HepG2 (cell line): ENCODE results near the gene AUTS2. TPM values are rescaled to one million over a fixed set of nuclear protein-coding genes. Genes with fewer than 3 reads are reported as not detected.

Source experiments
- ATAC-seq: fragments of 200-7000 bp; cut with Tn5 transposase; 3 replicates; pipeline ENCODE4 v1.9.1; 2020; ENCODE audit warnings: mild to moderate bottlenecking, moderate library complexity
- BruUV-seq: library from RNA; stranded (reverse); fragments of 400-500 nt; replicated peaks from 2 replicates; lab custom pipeline; 2021; lab: Mats Ljungman, UMichigan
- CTCF ChIA-PET: fragments of 300-600 bp; formaldehyde crosslinking; extraction: SDS; loops from one replicate; lab custom pipeline; 2021; ENCODE audit warnings: low total read pairs, inconsistent platforms, low intra/inter-chr PET ratio; lab: Yijun Ruan, JAX
- POLR2A ChIA-PET: fragments of 350-600 bp; sonication (Branson Sonifier 250); formaldehyde crosslinking; loops from one replicate; lab custom pipeline; 2020; ENCODE audit warnings: antibody characterized with exemption, inconsistent platforms; lab: Yijun Ruan, JAX
- DNase-seq: peaks from one replicate; pipeline ENCODE4 v3.0.0-alpha.2; 2015; ENCODE audit warnings: low spot score
- FAIRE-seq: peaks from 3 replicates; lab custom pipeline; 2011; peaks lifted over from hg19 to GRCh38; lab: Jason Lieb, UNC
- H2AFZ ChIP-seq: one replicate; pipeline ENCODE4 v1.6.1; 2011; ENCODE audit warnings: low read length, inconsistent platforms
- H3K27ac ChIP-seq: fragments of 300-600 bp; 3 replicates; pipeline ENCODE4 v1.8.0; 2011; ENCODE audit warnings: mixed run types, mild to moderate bottlenecking, mixed read lengths, low read length, inconsistent platforms; ENCODE audit not compliant: insufficient read depth; ENCODE audit errors: extremely low read length
- H3K27me3 ChIP-seq, 2 experiments: fragments of 200-600 bp in 1 of 2; 2 replicates in 1 of 2; 3 replicates in 1 of 2; pipeline versions ENCODE4 v1.6.0 to v1.8.0; 2011; ENCODE audit warnings: low read length in 2 of 2, mild to moderate bottlenecking in 2 of 2, moderate library complexity in 2 of 2, inconsistent platforms in 1 of 2; ENCODE audit not compliant: insufficient read depth in 2 of 2, control insufficient read depth in 1 of 2
- H3K36me3 ChIP-seq, 2 experiments: fragments of 200-600 bp in 1 of 2; replicated peaks in 1 of 2; 2 replicates in 1 of 2; 3 replicates in 1 of 2; pipeline versions ENCODE4 v1.5.1 to v1.8.0; 2011; ENCODE audit warnings: low read length in 2 of 2, inconsistent platforms in 1 of 2; ENCODE audit not compliant: insufficient read depth in 2 of 2, control insufficient read depth in 1 of 2
- H3K4me1 ChIP-seq: 2 replicates; pipeline ENCODE4 v1.5.1; 2012; ENCODE audit warnings: low read length, inconsistent platforms; ENCODE audit not compliant: insufficient read depth
- H3K4me2 ChIP-seq: 2 replicates; pipeline ENCODE4 v1.6.0; 2011; ENCODE audit warnings: low read depth, low read length, inconsistent platforms
- H3K4me3 ChIP-seq, 3 experiments: fragments of 200-600 bp in 1 of 3; sonication (generic), shearing (Covaris generic) in 1 of 3; replicated peaks in 1 of 3; 2 replicates each; pipeline ENCODE4 v1.5.1; 2011 to 2016; ENCODE audit warnings: low read length in 3 of 3, inconsistent platforms in 2 of 3, low read depth in 2 of 3, mild to moderate bottlenecking in 2 of 3, control low read depth in 1 of 3, mixed read lengths in 1 of 3; ENCODE audit not compliant: insufficient read depth in 1 of 3
- H3K79me2 ChIP-seq: one replicate; pipeline ENCODE4 v1.6.1; 2011; ENCODE audit warnings: low read length, inconsistent platforms; ENCODE audit not compliant: insufficient read depth
- H3K9ac ChIP-seq: 2 replicates; pipeline ENCODE4 v1.6.0; 2011; ENCODE audit warnings: mild to moderate bottlenecking, low read depth, low read length, inconsistent platforms; ENCODE audit not compliant: insufficient read depth
- H3K9me3 ChIP-seq: 2 replicates; pipeline ENCODE4 v1.5.1; 2012; ENCODE audit warnings: mild to moderate bottlenecking, low read length
- H4K20me1 ChIP-seq: 2 replicates; pipeline ENCODE4 v1.6.0; 2011; ENCODE audit warnings: inconsistent platforms, mild to moderate bottlenecking, low read length, moderate library complexity; ENCODE audit not compliant: insufficient read depth
- ADNP ChIP-seq: sonication (generic); formaldehyde crosslinking; IDR thresholded peaks from 2 replicates; pipeline ENCODE4 v1.4.0; 2020; ENCODE audit warnings: missing genetic modification reagents
- EEA1 ChIP-seq: sonication (generic); formaldehyde crosslinking; IDR thresholded peaks from 2 replicates; pipeline ENCODE4 v1.5.1; 2020; ENCODE audit warnings: mild to moderate bottlenecking, missing genetic modification reagents, borderline replicate concordance
- FOXM1 ChIP-seq: sonication (generic); formaldehyde crosslinking; IDR thresholded peaks from 2 replicates; pipeline ENCODE4 v1.5.0; 2020; ENCODE audit warnings: missing genetic modification reagents
- IKZF1 ChIP-seq: fragments of 450-650 bp; IDR thresholded peaks from 2 replicates; pipeline ENCODE4 v1.7.1; 2016
- NR3C1 ChIP-seq: sonication (generic); formaldehyde crosslinking; IDR thresholded peaks from 2 replicates; pipeline ENCODE4 v1.4.0; 2020; ENCODE audit warnings: missing genetic modification reagents
- SP2 ChIP-seq: sonication (generic); formaldehyde crosslinking; IDR thresholded peaks from 2 replicates; pipeline ENCODE4 v1.5.1; 2020; ENCODE audit warnings: mild to moderate bottlenecking, missing genetic modification reagents
- TCF12 ChIP-seq, 2 experiments: fragments of 450-650 bp in 1 of 2; sonication (generic) in 1 of 2; formaldehyde crosslinking in 1 of 2; IDR thresholded peaks; 2 replicates each; pipeline versions ENCODE4 v1.6.1 to v1.8.0; 2017 to 2022; ENCODE audit warnings: antibody characterized with exemption in 1 of 2, mild to moderate bottlenecking in 1 of 2, missing genetic modification reagents in 1 of 2, moderate library complexity in 1 of 2
- ZFX ChIP-seq: sonication (generic); formaldehyde crosslinking; IDR thresholded peaks from 2 replicates; pipeline ENCODE4 v1.4.0; 2020; ENCODE audit warnings: mild to moderate bottlenecking, low read depth, missing genetic modification reagents, moderate library complexity
- ZNF335 ChIP-seq: sonication (generic); formaldehyde crosslinking; IDR thresholded peaks from 2 replicates; pipeline ENCODE4 v1.4.0; 2020; ENCODE audit warnings: missing genetic modification reagents
- ZNF672 ChIP-seq: sonication (generic); formaldehyde crosslinking; IDR thresholded peaks from 2 replicates; pipeline ENCODE4 v1.8.1; 2022; ENCODE audit warnings: missing genetic modification reagents
- ZSCAN30 ChIP-seq: sonication (generic); formaldehyde crosslinking; IDR thresholded peaks from 2 replicates; pipeline ENCODE4 v1.5.0; 2020; ENCODE audit warnings: mild to moderate bottlenecking, missing genetic modification reagents
- WGBS: methylation state at CpG from one replicate; pipeline ENCODE4 v1.1.6; 2017; ENCODE audit warnings: low lambda C conversion rate; 5-methylcytosine and 5-hydroxymethylcytosine counted together
- in situ Hi-C: cut with HindIII; loops from 2 replicates; pipeline ENCODE4 v1.10.0; 2017; ENCODE audit warnings: low pct_unique_long_range_greater_than_20kb; ENCODE audit not compliant: extremely low pct_ligation_motif_present
- intact Hi-C: fragments of 100-400 bp; cut with micrococcal nuclease; formaldehyde crosslinking; loops from one replicate; pipeline ENCODE4 v1.10.0; 2022; ENCODE audit not compliant: unreplicated experiment
- polyA plus RNA-seq, 8 experiments: library from polyadenylated mRNA; depleted of rRNA in 3 of 8; stranded (reverse) in 7 of 8; unstranded in 1 of 8; fragments of >200 nt; fragmentation: Illumina TruSeq in 4 of 8; extraction: Trizol in 4 of 8; gene quantifications; 2 replicates each; pipeline versions ENCODE4 v1.2.1 to v1.2.3, GENCODE V29; 2011 to 2016; ENCODE audit warnings: low read depth in 4 of 8, missing spikeins in 1 of 8, mixed read lengths in 1 of 8; ENCODE audit not compliant: insufficient read depth in 1 of 8
- total RNA-seq, 5 experiments: library from RNA; depleted of rRNA; stranded (reverse); fragments of >200 nt; fragmentation: Illumina TruSeq; extraction: Trizol; gene quantifications; 2 replicates each; pipeline ENCODE4 v1.2.3, GENCODE V29; 2016; ENCODE audit warnings: low read depth in 1 of 5
- TF ChIP-seq, protein P1 (sequence below): sonication (generic); formaldehyde crosslinking; IDR thresholded peaks from 2 replicates; pipeline ENCODE4 v1.4.0; 2020; ENCODE audit warnings: missing genetic modification reagents
- TF ChIP-seq, protein P2 (sequence below): sonication (generic); formaldehyde crosslinking; IDR thresholded peaks from 2 replicates; pipeline ENCODE4 v1.5.0; 2020; ENCODE audit warnings: missing genetic modification reagents

Gene AUTS2
- total and polyA plus RNA-seq, 2 of the 13 experiments (the other 11 are each of a cell fraction or from before 2014, with no cell fraction given), result 0.38 TPM; not detected in 1

DNA sequence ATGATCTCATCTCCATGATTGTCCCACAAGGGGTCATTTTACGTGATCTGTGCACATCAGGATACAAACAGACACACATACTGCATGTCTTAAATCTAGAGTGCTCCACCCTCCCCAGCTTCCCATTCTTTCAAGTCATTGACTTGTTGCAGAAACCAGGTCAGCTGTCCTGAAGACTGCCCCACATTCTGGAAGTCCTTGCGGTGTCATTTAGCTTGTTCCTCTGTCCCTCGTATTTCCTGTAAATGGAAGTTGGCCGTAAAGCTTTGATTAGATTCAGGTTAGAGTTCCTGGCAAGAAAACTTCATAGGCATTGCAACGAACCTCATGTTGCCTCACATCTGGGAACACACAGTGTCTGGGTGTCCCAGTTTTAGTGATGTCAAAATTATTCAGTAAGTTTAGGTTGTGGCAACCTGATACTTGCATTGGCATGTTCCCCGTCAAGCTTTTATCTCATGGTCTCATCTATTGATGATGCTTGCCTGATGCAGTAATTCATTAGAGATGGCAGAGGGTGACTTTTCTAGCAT, 1116.3 kb downstream of the AUTS2 start (continued):
- TF ChIP-seq, protein P1, sequence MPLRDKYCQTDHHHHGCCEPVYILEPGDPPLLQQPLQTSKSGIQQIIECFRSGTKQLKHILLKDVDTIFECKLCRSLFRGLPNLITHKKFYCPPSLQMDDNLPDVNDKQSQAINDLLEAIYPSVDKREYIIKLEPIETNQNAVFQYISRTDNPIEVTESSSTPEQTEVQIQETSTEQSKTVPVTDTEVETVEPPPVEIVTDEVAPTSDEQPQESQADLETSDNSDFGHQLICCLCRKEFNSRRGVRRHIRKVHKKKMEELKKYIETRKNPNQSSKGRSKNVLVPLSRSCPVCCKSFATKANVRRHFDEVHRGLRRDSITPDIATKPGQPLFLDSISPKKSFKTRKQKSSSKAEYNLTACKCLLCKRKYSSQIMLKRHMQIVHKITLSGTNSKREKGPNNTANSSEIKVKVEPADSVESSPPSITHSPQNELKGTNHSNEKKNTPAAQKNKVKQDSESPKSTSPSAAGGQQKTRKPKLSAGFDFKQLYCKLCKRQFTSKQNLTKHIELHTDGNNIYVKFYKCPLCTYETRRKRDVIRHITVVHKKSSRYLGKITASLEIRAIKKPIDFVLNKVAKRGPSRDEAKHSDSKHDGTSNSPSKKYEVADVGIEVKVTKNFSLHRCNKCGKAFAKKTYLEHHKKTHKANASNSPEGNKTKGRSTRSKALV (CRISPR knock-in tag), result no peak
- no peak for TF ChIP-seq IKZF1
- no peak for TF ChIP-seq ZNF335
- TF ChIP-seq ADNP (CRISPR knock-in tag), result no peak
- no peak for TF ChIP-seq FOXM1 (CRISPR knock-in tag)
- no peak for TF ChIP-seq ZNF672 (CRISPR knock-in tag)
- no peak for TF ChIP-seq NR3C1 (CRISPR knock-in tag)

DNA sequence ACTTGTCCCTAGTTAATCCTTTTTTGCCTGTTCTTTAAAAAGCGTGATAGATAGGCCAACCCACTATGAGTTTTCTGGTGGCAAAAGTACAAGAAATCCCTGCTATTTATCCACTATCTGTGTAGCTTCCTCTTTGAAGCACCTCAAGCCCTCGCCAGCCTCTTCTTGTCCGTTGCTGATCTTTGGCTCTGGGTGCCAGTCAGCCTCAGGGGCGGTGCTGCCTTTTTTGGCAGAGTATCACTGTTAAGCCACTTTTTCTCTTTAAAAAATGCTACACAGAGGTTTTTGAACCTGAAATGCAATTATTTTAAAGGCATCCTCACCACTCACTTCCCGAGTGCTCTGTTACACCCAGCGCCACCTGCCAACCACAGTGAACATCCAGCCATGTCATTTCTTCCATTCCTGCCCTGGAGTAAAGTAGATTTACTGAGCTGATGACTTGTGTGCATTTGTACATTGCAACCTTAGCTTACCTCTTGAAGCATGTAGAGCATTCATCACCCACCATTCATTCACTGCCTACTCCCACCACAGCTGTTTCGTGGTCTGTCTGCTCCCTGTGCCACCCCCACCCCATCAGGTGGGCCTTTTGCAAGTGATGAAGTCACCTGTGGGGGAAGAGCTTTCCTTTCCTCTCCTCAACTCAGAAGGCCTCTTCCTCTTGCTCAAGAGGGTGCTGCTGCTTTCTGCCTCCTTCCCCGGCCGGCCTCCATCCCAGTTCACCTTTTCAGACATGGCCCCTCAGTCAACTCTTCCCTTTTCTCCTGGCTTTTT, 1119.5 kb downstream of the AUTS2 start:
- CTCF ChIA-PET, result no interaction called here

More for the DNA sequence above, 1119.5 kb downstream of the AUTS2 start:
- Histone ChIP-seq H3K27me3 (no peaks in the 10 kb centered on the region), H3K9ac (no peak overlapping the region), H2AFZ (no peak overlapping the region), H3K4me3 (no peak overlapping the region), H3K79me2 (no peaks in the 10 kb centered on the region), H3K36me3 (no peaks in the 10 kb centered on the region), H4K20me1 (no peaks in the 10 kb centered on the region), H3K27ac (no peak overlapping the region), H3K4me1 (no peaks in the 10 kb centered on the region)
- ATAC-seq (no peak), FAIRE-seq (no peak), DNase-seq (no peak)
- POLR2A ChIA-PET, result no interaction called here
- in situ Hi-C loops, result no loop called here
- no TSS peak for BruUV-seq
- TF ChIP-seq EEA1 (CRISPR knock-in tag), result no peak
- no peak for TF ChIP-seq TCF12 (IDR thresholded peaks at IDR 0.05)
- TF ChIP-seq TCF12 (CRISPR knock-in tag; IDR thresholded peaks at IDR 0.05), result no peak
- TF ChIP-seq SP2 (CRISPR knock-in tag), result no peak
- no peak for TF ChIP-seq ZFX (CRISPR knock-in tag)
- TF ChIP-seq, protein P2, sequence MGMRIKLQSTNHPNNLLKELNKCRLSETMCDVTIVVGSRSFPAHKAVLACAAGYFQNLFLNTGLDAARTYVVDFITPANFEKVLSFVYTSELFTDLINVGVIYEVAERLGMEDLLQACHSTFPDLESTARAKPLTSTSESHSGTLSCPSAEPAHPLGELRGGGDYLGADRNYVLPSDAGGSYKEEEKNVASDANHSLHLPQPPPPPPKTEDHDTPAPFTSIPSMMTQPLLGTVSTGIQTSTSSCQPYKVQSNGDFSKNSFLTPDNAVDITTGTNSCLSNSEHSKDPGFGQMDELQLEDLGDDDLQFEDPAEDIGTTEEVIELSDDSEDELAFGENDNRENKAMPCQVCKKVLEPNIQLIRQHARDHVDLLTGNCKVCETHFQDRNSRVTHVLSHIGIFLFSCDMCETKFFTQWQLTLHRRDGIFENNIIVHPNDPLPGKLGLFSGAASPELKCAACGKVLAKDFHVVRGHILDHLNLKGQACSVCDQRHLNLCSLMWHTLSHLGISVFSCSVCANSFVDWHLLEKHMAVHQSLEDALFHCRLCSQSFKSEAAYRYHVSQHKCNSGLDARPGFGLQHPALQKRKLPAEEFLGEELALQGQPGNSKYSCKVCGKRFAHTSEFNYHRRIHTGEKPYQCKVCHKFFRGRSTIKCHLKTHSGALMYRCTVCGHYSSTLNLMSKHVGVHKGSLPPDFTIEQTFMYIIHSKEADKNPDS, result no peak
- TF ChIP-seq ZSCAN30 (CRISPR knock-in tag), result no peak
- TF ChIP-seq, all 625 proteins: peak for 0
- Histone ChIP-seq H3K9me3 (no peaks in the 10 kb centered on the region), H3K4me2 (no peak overlapping the region)
- intact Hi-C loops, result loop anchor here (10.0 kb wide), 1 partner anchor 1063 kb away; no protein-coding TSS in a partner anchor
- WGBS, result 70% methylated on average over 9 of the region's 9 CpGs
